ENCODE measurements around the gene PPTC7.
"Not testable (repeated sequence)": the region's sequence is repeated elsewhere in the genome, so short reads cannot be mapped to it uniquely, and the experiment has no call there.

The PPTC7 gene

GRCh38 chr12:110561471-110562201 is 21.5 kb downstream of the PPTC7 start:
- no peaks in the 10 kb centered on the region for H3K27me3 Mint-ChIP-seq (ENCODE audit: low read depth)
- H3K4me3 Mint-ChIP-seq, result peak overlapping the region; percentile 66
- peaks cover 10% of the 10 kb centered on the region for H3K9me3 Mint-ChIP-seq
- peaks cover 38% of the 10 kb centered on the region for H3K4me1 Mint-ChIP-seq (ENCODE audit: low read depth)
- peaks cover 38% of the 10 kb centered on the region for H3K36me3 Mint-ChIP-seq (ENCODE audit: low read depth)
- no peak for DNase-seq (ENCODE audit: low spot score)
- H3K27ac Mint-ChIP-seq, result peak overlapping the region; percentile 81

- no peak for DNase-seq (ENCODE audit: low spot score)
- Mint-ChIP-seq H3K36me3 (ENCODE audit: low read depth) (peaks cover 41% of the 10 kb centered on the region), H3K27me3 (ENCODE audit: low read depth) (no peaks in the 10 kb centered on the region), H3K4me3 (peak overlapping the region; percentile 24), H3K27ac (peak overlapping the region; percentile 76), H3K9me3 (peaks cover 10% of the 10 kb centered on the region), H3K4me1 (ENCODE audit: low read depth) (peaks cover 37% of the 10 kb centered on the region)
Measured at GRCh38 chr12:110560946-110561345, 22.2 kb downstream of the PPTC7 start.

- Mint-ChIP-seq H3K36me3 (ENCODE audit: low read depth) (peaks cover 40% of the 10 kb centered on the region), H3K4me1 (ENCODE audit: low read depth) (peaks cover 41% of the 10 kb centered on the region), H3K27ac (no peak overlapping the region), H3K27me3 (ENCODE audit: low read depth) (no peaks in the 10 kb centered on the region), H3K4me3 (no peak overlapping the region), H3K9me3 (peaks cover 10% of the 10 kb centered on the region)
- DNase-seq (ENCODE audit: low spot score), result no peak
Measured at GRCh38 chr12:110560048-110560447, 23.1 kb downstream of the PPTC7 start.

DNA sequence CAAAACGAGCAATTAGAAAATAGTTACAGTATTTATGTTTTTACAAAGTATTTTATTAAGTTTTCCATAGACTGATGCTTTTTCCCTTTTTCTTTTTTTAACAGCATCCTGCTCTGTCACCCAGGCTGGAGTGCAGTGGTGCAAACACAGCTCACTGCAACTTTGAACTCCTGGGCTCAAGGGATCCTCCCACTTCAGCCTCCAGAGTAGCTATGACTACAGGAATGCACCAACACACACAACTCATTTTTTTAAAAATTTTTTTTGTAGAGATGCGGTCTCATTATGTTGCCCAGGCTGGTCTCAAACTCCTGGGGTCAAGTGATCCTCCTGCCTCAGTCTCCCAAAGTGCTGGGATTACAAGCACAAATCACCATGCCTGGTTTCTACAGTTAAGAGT is 24.2 kb downstream of the PPTC7 start:
- Mint-ChIP-seq H3K4me1 (ENCODE audit: low read depth) (peaks cover 37% of the 10 kb centered on the region), H3K36me3 (ENCODE audit: low read depth) (peaks cover 39% of the 10 kb centered on the region), H3K9me3 (peaks cover 10% of the 10 kb centered on the region)
- not testable (repeated sequence) for H3K4me3 Mint-ChIP-seq; DNase-seq (ENCODE audit: low spot score); H3K27ac Mint-ChIP-seq; H3K27me3 Mint-ChIP-seq (ENCODE audit: low read depth)

DNA sequence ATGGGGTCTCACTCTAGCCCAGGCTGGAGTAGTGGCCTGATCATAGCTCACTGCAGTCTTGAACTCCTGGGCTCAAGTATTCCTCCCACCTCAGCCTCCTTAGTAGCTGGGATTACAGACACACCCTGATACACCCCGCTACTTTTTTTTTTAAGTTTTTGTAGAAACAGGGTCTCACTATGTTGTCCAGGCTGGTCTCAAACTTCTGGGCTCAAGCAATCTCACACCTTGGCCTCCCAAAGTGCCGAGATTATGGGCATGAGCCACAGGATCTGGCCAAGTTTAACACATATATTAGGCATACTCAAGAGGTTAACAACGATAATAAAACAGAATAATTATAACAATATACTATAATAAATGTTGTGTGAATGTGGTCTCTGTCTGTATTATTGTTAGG is 25.8 kb downstream of the PPTC7 start:
- Mint-ChIP-seq H3K4me1 (ENCODE audit: low read depth) (peaks cover 32% of the 10 kb centered on the region), H3K9me3 (peaks cover 10% of the 10 kb centered on the region), H3K36me3 (ENCODE audit: low read depth) (peaks cover 35% of the 10 kb centered on the region), H3K27ac (no peak overlapping the region), H3K4me3 (no peak overlapping the region), H3K27me3 (ENCODE audit: low read depth) (no peaks in the 10 kb centered on the region)
- DNase-seq (ENCODE audit: low spot score), result no peak

DNA sequence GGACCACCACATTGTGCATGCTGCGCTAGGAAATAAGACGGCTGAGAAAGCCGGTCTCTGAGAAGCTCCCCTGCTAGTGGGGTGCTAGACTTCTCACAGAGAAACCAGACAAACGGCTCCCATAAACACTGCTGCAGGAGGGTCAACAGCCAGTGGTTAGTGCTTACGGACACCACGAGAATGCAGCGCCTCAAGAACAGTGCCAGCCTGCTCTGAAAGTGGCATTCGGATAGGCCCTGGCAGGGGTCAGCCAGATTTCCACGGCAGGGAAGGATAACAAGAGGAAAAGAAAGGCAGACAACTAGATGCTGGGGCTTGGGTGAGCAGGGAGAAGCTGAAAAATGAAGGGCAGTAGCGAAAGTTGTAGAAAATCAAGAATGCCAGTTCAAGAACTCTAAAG is 26.4 kb downstream of the PPTC7 start:
- Mint-ChIP-seq H3K4me3 (no peak overlapping the region), H3K36me3 (ENCODE audit: low read depth) (peaks cover 38% of the 10 kb centered on the region), H3K27me3 (ENCODE audit: low read depth) (no peaks in the 10 kb centered on the region), H3K9me3 (peaks cover 10% of the 10 kb centered on the region), H3K4me1 (ENCODE audit: low read depth) (peaks cover 33% of the 10 kb centered on the region), H3K27ac (no peak overlapping the region)
- no peak for DNase-seq (ENCODE audit: low spot score)

DNA sequence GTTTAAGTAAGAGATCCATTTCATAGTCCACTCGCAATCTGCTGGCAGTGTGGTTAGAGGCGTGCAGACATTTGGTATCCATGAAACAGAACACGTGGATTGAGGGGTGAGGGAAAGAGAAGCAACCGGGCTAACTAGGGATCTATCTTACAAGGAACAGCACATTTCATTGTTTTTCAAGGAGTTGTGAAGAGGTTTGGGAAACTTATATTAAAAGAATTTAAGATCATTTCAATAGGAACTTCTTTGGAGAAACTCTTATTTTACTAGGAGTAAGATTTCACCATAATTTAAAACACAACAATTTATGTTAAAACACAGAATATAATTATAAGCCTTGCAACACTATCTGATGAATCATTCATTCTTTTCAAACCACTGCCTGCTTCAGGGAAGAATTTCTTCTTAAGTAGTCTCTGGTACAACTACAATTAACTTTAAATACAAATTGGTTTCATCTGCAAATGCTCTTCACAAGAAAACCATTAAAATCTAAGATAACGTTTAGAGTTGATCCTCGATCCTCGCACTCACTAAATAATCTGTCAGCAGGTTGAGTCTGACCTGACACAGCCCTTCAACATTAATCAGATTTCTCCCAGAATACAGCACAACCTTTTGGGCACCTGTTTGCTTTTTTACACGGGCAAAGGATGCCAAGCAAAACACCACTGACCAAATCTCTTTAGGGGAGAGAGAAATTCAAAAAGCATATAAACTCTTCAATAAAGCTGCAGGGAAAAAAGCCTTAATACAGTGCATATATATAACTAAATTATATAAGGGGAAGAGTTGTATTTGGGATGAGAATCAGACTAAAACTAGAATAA is 27.3 kb downstream of the PPTC7 start:
- peaks cover 10% of the 10 kb centered on the region for H3K9me3 Mint-ChIP-seq
- peaks cover 28% of the 10 kb centered on the region for H3K4me1 Mint-ChIP-seq (ENCODE audit: low read depth)
- H3K4me3 Mint-ChIP-seq, result no peak overlapping the region
- peak overlapping the region; percentile 16 for H3K27ac Mint-ChIP-seq
- H3K36me3 Mint-ChIP-seq (ENCODE audit: low read depth), result peaks cover 44% of the 10 kb centered on the region
- DNase-seq (ENCODE audit: low spot score), result no peak
- H3K27me3 Mint-ChIP-seq (ENCODE audit: low read depth), result no peaks in the 10 kb centered on the region

- Mint-ChIP-seq H3K4me1 (ENCODE audit: low read depth) (peaks cover 35% of the 10 kb centered on the region), H3K27ac (no peak overlapping the region), H3K4me3 (no peak overlapping the region), H3K27me3 (ENCODE audit: low read depth) (no peaks in the 10 kb centered on the region), H3K9me3 (peaks cover 10% of the 10 kb centered on the region), H3K36me3 (ENCODE audit: low read depth) (peaks cover 42% of the 10 kb centered on the region)
- no peak for DNase-seq (ENCODE audit: low spot score)
Measured at GRCh38 chr12:110554184-110554583, 28.9 kb downstream of the PPTC7 start.

- no peaks in the 10 kb centered on the region for H3K27me3 Mint-ChIP-seq (ENCODE audit: low read depth)
- H3K27ac Mint-ChIP-seq, result no peak overlapping the region
- peaks cover 29% of the 10 kb centered on the region for H3K36me3 Mint-ChIP-seq (ENCODE audit: low read depth)
- no peak for DNase-seq (ENCODE audit: low spot score)
- H3K4me1 Mint-ChIP-seq (ENCODE audit: low read depth), result peaks cover 37% of the 10 kb centered on the region
- H3K9me3 Mint-ChIP-seq, result no peaks in the 10 kb centered on the region
- H3K4me3 Mint-ChIP-seq, result no peak overlapping the region
Measured at GRCh38 chr12:110550981-110551380, 32.1 kb downstream of the PPTC7 start.

DNA sequence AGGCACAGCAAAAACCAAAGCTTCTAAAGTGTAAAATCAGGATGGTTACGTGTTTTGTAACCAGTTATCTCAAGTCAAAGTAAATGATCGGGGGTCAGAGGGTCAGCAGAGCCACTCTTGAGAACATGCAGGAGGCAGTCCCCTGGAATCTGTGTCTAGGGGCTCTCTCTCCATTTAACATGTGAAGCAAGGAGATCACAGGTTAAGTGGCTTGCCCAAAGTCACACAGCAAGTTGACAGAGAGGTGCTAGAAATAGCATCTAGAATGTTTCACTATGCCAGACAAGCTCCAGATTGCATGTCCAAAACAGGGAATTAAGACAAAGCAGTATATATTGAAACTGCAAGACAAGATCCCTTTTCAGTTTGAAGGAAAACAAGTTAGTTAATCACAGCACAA is 33.4 kb downstream of the PPTC7 start:
- peaks cover 28% of the 10 kb centered on the region for H3K4me1 Mint-ChIP-seq (ENCODE audit: low read depth)
- peaks cover 34% of the 10 kb centered on the region for H3K36me3 Mint-ChIP-seq (ENCODE audit: low read depth)
- no peak for DNase-seq (ENCODE audit: low spot score)

GRCh38 chr12:110548678-110549077 is 34.4 kb downstream of the PPTC7 start:
- peaks cover 36% of the 10 kb centered on the region for H3K36me3 Mint-ChIP-seq (ENCODE audit: low read depth)

More for the DNA sequence above, 33.4 kb downstream of the PPTC7 start:
- H3K9me3 Mint-ChIP-seq, result no peaks in the 10 kb centered on the region
- no peak overlapping the region for H3K4me3 Mint-ChIP-seq
- H3K27ac Mint-ChIP-seq, result no peak overlapping the region
- no peaks in the 10 kb centered on the region for H3K27me3 Mint-ChIP-seq (ENCODE audit: low read depth)

GRCh38 chr12:110547090-110547489 is 36.0 kb downstream of the PPTC7 start:
- no peak for DNase-seq (ENCODE audit: low spot score)
- Mint-ChIP-seq H3K36me3 (ENCODE audit: low read depth) (peaks cover 48% of the 10 kb centered on the region), H3K4me3 (no peak overlapping the region), H3K27ac (no peak overlapping the region), H3K27me3 (ENCODE audit: low read depth) (no peaks in the 10 kb centered on the region), H3K4me1 (ENCODE audit: low read depth) (peaks cover 40% of the 10 kb centered on the region), H3K9me3 (no peaks in the 10 kb centered on the region)

More at GRCh38 chr12:110548678-110549077, 34.4 kb downstream of the PPTC7 start:
- H3K9me3 Mint-ChIP-seq, result no peaks in the 10 kb centered on the region
- no peaks in the 10 kb centered on the region for H3K27me3 Mint-ChIP-seq (ENCODE audit: low read depth)
- DNase-seq (ENCODE audit: low spot score), result no peak
- no peak overlapping the region for H3K27ac Mint-ChIP-seq
- peaks cover 29% of the 10 kb centered on the region for H3K4me1 Mint-ChIP-seq (ENCODE audit: low read depth)
- no peak overlapping the region for H3K4me3 Mint-ChIP-seq

DNA sequence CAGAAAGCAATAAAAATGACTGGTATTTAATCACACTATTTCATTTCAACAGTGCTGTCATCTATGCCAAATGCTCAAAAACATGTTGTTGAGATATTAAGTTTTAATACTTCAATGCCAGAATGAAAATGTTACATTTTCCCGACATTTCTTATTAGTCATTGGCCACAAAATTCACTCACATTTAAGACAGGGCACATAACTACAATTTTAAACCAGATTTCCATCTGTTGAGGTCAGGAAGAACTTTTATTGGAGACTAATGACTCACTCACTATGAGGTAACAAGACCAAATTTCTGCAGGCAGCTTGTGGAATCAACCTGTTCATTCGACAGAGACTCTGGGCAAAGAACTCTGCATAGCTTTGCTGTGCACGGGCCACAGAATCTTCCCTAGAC is 36.8 kb downstream of the PPTC7 start:
- no peaks in the 10 kb centered on the region for H3K9me3 Mint-ChIP-seq
- H3K4me1 Mint-ChIP-seq (ENCODE audit: low read depth), result peaks cover 38% of the 10 kb centered on the region
- H3K27ac Mint-ChIP-seq, result no peak overlapping the region
- H3K4me3 Mint-ChIP-seq, result no peak overlapping the region
- no peak for DNase-seq (ENCODE audit: low spot score)
- H3K36me3 Mint-ChIP-seq (ENCODE audit: low read depth), result peaks cover 42% of the 10 kb centered on the region
- no peaks in the 10 kb centered on the region for H3K27me3 Mint-ChIP-seq (ENCODE audit: low read depth)

DNA sequence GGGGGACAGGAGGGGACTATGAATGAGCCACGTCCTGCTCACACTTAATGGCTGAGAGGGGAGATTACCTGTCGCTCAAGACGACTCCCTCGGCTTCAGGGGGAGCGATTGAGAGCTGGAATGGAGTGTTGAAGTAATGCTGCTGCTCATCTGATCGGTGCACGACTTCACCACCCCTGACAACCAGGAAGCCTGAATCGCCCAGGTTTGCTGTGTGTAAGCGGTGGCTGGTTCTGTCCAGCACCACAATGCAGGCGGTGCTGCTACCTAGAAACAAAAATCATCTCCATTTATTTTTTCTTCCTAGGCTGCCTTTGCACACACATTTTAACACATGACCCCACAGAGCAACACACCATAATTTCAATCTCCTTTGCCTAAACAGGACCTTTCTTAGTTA is 37.3 kb downstream of the PPTC7 start:
- Mint-ChIP-seq H3K36me3 (ENCODE audit: low read depth) (peaks cover 38% of the 10 kb centered on the region), H3K27me3 (ENCODE audit: low read depth) (no peaks in the 10 kb centered on the region)

More for the DNA sequence above, 37.3 kb downstream of the PPTC7 start:
- no peak for DNase-seq (ENCODE audit: low spot score)
- Mint-ChIP-seq H3K27ac (no peak overlapping the region), H3K4me1 (ENCODE audit: low read depth) (peaks cover 36% of the 10 kb centered on the region), H3K4me3 (no peak overlapping the region), H3K9me3 (no peaks in the 10 kb centered on the region)
